ENCODE data around the gene UPK1A. TPM values are rescaled to one million over a fixed set of nuclear protein-coding genes. Genes with fewer than 3 reads are reported as not detected.

UPK1A gene
- total and polyA plus RNA-seq, 9 donors: 0.06 to 0.20 TPM; not detected in 7

DNA sequence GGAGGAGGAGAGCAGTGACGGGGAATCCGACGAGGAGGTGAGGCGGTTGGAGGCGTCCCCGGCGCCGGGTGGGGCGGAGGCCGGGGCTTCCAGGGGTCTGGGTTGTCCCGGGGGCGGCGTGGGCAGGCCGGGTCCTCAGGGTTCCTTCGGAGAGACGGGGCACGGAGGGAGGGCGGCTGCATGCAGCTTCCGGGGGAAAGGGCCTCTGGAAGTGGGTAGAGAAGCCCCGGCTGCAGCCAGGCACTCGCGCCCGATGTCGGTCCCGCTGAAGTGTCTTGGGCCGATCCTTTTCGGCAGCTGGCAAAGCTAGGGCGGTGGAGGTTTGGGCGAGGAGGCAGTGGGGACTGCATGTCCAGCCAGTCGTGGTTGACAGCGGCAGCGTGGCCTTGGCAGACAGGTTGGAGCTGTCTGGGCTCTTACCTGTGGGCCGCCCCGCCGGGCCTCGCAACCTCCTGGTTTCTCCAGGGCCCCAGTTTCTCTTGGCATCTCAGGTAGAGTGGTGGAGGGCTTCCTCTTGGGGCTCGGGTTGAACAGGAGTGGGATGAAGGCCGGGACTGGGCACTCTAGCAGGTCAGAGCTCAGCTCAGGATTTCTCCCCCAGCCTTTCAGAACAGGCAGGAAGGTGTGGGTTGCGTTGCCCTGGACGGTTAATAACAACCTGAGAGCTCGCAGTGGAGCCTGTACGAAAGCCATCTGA, 52.2 kb downstream of the UPK1A start:
- Histone ChIP-seq H3K9me3 (no peaks in the 10 kb centered on the region), H3K4me3 (peak overlapping the region; percentile 84), H3K27ac (peak overlapping the region; percentile 68 to 85), H3K27me3 (no peaks in the 10 kb centered on the region), H3K4me1 (ENCODE audit: insufficient read depth) (peaks cover 10% of the 10 kb centered on the region), H3K36me3 (no peaks in the 10 kb centered on the region)
- DNase-seq: peak in 4 of 5 donors; percentile 49 to 73 (median 70)
- intact Hi-C loops (cut with DNase I): loop anchor here in 3 of 4 donors (5.0 to 10.0 kb wide), 2 partner anchors 96 to 171 kb away; partner anchors contain the start of genes TMEM147 (in 2 of the 3) and PRODH2 (in 1 of the 3)
- TF ChIP-seq POLR2A (IDR thresholded peaks at IDR 0.05) (no peak), EP300 (IDR thresholded peaks at IDR 0.05) (no peak)
- TF ChIP-seq, protein P1, sequence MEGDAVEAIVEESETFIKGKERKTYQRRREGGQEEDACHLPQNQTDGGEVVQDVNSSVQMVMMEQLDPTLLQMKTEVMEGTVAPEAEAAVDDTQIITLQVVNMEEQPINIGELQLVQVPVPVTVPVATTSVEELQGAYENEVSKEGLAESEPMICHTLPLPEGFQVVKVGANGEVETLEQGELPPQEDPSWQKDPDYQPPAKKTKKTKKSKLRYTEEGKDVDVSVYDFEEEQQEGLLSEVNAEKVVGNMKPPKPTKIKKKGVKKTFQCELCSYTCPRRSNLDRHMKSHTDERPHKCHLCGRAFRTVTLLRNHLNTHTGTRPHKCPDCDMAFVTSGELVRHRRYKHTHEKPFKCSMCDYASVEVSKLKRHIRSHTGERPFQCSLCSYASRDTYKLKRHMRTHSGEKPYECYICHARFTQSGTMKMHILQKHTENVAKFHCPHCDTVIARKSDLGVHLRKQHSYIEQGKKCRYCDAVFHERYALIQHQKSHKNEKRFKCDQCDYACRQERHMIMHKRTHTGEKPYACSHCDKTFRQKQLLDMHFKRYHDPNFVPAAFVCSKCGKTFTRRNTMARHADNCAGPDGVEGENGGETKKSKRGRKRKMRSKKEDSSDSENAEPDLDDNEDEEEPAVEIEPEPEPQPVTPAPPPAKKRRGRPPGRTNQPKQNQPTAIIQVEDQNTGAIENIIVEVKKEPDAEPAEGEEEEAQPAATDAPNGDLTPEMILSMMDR (IDR thresholded peaks at IDR 0.05): no peak
- 0 to 1% (median 1%) methylated on average over 27 to 42 of the region's 42 CpGs for WGBS, 3 donors

DNA sequence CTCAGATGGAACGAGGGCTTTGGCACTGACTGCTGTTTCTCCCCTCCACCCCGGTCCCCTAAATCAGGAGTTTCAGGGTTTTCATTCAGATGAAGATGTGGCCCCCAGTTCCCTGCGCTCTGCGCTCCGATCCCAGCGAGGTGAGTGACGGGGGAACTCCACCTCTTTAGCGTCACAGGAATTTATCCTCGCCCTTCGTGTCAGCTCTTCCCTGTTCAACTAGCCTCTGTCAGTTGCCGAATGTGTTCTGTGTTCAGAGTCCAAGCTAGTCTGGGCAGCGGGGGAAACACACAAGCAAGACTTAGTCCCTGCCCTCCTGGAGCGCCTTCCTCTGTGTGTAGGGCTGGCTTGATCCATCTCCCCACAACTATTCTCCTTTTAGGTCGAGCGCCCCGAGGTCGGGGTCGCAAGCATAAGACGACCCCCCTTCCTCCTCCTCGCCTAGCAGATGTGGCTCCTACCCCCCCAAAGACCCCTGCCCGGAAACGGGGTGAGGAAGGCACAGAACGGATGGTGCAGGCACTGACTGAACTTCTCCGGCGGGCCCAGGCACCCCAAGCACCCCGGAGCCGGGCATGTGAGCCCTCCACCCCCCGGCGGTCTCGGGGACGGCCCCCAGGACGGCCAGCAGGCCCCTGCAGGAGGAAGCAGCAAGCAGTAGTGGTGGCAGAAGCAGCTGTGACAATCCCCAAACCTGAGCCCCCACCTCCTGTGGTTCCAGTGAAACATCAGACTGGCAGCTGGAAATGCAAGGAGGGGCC, 53.3 kb downstream of the UPK1A start:
- no peaks in the 10 kb centered on the region for H3K27me3 ChIP-seq
- intact Hi-C loops (cut with DNase I): loop anchor here in 3 of 4 donors (5.0 to 10.0 kb wide), 2 partner anchors 95 to 172 kb away; partner anchors contain the start of genes TMEM147 (in 2 of the 3) and PRODH2 (in 1 of the 3)
- H3K4me3 ChIP-seq: no peak overlapping the region
- H3K36me3 ChIP-seq: no peaks in the 10 kb centered on the region
- TF ChIP-seq, protein P1 (IDR thresholded peaks at IDR 0.05): no peak
- no peak for TF ChIP-seq POLR2A (IDR thresholded peaks at IDR 0.05)
- TF ChIP-seq EP300 (IDR thresholded peaks at IDR 0.05): no peak
- H3K4me1 ChIP-seq (ENCODE audit: insufficient read depth): peaks cover 10% of the 10 kb centered on the region
- no peak overlapping the region for H3K27ac ChIP-seq
- no peaks in the 10 kb centered on the region for H3K9me3 ChIP-seq
- DNase-seq: peak in 1 of 5 donors; percentile 33
- 74 to 80% (median 75%) methylated on average over 32 of the region's 32 CpGs for WGBS, 3 donors

DNA sequence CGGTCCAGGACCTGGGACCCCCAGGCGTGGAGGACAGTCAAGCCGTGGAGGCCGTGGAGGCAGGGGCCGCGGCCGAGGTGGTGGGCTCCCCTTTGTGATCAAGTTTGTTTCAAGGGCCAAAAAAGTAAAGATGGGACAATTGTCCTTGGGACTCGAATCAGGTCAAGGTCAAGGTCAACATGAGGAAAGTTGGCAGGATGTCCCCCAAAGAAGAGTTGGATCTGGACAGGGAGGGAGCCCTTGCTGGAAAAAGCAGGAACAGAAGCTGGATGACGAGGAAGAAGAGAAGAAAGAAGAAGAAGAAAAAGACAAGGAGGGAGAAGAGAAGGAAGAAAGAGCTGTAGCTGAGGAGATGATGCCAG, 53.8 kb downstream of the UPK1A start:
- H3K36me3 ChIP-seq: no peaks in the 10 kb centered on the region
- H3K4me3 ChIP-seq: no peak overlapping the region
- no peaks in the 10 kb centered on the region for H3K9me3 ChIP-seq
- 70 to 79% (median 74%) methylated on average over 9 of the region's 9 CpGs for WGBS, 3 donors
- TF ChIP-seq, protein P1 (IDR thresholded peaks at IDR 0.05): no peak
- no peak for TF ChIP-seq EP300 (IDR thresholded peaks at IDR 0.05)
- TF ChIP-seq POLR2A (IDR thresholded peaks at IDR 0.05): no peak
- intact Hi-C loops (cut with DNase I): no loop called here
- no peak overlapping the region for H3K27ac ChIP-seq
- peaks cover 10% of the 10 kb centered on the region for H3K4me1 ChIP-seq (ENCODE audit: insufficient read depth)
- peak in 2 of 5 donors; percentile 29 to 37 for DNase-seq
- no peaks in the 10 kb centered on the region for H3K27me3 ChIP-seq

DNA sequence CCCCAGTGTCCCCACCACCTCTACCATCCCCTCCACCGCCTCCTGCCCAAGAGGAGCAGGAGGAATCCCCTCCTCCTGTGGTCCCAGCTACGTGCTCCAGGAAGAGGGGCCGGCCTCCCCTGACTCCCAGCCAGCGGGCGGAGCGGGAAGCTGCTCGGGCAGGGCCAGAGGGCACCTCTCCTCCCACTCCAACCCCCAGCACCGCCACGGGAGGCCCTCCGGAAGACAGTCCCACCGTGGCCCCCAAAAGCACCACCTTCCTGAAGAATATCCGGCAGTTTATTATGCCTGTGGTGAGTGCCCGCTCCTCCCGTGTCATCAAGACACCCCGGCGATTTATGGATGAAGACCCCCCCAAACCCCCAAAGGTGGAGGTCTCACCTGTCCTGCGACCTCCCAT, 54.3 kb downstream of the UPK1A start:
- H3K27me3 ChIP-seq: no peaks in the 10 kb centered on the region
- no peaks in the 10 kb centered on the region for H3K9me3 ChIP-seq
- H3K36me3 ChIP-seq: no peaks in the 10 kb centered on the region
- 62 to 73% (median 67%) methylated on average over 16 to 17 of the region's 17 CpGs for WGBS, 3 donors
- TF ChIP-seq, protein P1 (IDR thresholded peaks at IDR 0.05): no peak
- TF ChIP-seq EP300 (IDR thresholded peaks at IDR 0.05): no peak
- DNase-seq: peak in 2 of 5 donors; percentile 24 to 28
- no peak overlapping the region for H3K27ac ChIP-seq
- H3K4me1 ChIP-seq (ENCODE audit: insufficient read depth): peaks cover 8% of the 10 kb centered on the region
- H3K4me3 ChIP-seq: no peak overlapping the region
- intact Hi-C loops (cut with DNase I): no loop called here

Data from ovary (tissue), 9 donors.